Measurements from ENCODE around the gene CFAP298.

DNA sequence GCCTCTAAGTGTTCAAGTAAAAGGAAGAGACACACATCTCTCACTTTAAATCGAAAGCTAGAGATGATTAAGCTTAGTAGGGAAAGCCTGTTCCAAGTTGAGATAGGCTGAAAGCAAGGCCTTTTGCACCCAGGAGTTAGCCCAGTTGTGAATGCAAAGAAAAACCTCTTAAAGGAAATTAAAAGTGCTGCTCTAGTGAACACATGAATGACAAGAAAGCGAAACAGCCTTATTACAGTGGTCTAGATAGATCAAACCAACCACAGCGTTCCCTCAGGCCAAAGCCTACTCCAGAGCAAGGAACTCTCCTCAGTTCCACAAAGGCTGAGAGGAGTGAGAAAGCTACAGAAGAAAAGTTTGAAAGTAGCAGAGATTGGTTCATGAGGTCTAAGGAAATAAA, 41.7 kb downstream of the CFAP298 start:
- TF ChIP-seq CTCF (IDR thresholded peaks at IDR 0.05) (no peak), EP300 (IDR thresholded peaks at IDR 0.05) (no peak), POLR2AphosphoS5 (IDR thresholded peaks at IDR 0.05) (no peak)
